DMS153 treated with DMSO at 0.1 percent for 48 hours (cell line): ENCODE measurements around the gene NDUFV2.
"Not testable (repeated sequence)": the region's sequence is repeated elsewhere in the genome, so short reads cannot be mapped to it uniquely, and the experiment has no call there.

ENCODE experiments used
- DNase-seq: peaks from one replicate; lab custom pipeline; 2025; ENCODE audit not compliant: unreplicated experiment; lab: John Stamatoyannopoulos, UW

The NDUFV2 gene

DNA sequence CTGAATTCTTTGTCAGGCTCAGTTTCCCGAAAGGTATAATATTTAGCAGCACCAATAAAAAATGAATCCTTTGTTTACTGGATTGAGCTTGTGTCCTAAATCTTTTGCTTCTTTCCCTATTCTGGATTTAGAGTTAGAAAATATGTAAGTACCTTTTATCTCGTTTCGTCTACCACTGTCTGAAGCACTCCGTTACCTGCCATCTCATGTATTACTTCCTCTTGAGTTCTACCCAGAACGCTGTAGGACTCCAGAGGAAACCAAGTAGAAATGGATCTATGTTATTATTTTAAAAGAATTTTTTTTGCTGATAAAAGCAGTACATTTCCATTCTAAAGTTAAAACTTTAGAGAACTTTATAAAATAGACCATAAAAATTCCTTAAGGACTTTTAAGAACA is 47.6 kb downstream of the NDUFV2 start:
- no peak for DNase-seq

DNA sequence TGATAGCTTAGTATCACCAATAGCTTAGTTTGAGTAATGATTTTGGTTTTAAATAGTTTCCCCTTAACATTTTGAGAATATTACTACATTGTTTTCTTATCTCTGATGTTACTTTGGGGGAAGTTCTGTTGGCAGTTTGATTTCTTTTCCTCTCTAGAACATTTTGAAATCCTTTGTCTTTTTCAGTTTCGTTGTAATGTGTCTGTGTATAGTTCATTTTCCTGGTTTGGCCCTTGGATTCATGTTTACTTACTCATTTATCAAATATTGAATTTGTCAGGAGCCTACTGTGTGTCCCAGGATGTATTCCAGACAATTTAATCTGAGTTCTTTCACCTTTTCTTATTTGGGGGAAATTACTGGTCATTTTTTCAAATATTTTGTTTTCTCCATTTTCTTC is 50.8 kb downstream of the NDUFV2 start:
- DNase-seq: no peak

- DNase-seq: no peak
Observed at GRCh38 chr18:9156604-9157249, 54.2 kb downstream of the NDUFV2 start.

- DNase-seq: no peak
Observed at GRCh38 chr18:9157806-9158205, 55.3 kb downstream of the NDUFV2 start.

DNA sequence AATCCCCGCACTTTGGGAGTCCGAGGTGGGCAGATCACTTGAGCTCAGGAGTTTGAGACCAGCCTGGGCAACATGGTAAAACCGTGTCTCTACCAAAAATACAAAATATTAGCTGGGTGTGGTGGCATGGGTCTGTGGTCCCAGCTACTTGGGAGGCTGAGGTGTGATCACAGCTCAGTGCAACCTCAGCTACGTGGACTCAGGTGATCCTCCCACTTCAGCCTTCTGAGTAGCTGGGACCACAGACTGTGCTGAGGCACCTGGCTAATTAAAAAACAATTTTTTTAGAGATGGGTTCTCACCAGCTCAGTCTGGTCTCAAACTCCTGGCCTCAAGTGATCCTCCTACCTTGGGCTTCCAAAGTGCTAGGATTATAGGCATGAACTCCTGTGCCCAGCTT is 57.5 kb downstream of the NDUFV2 start:
- no peak for DNase-seq

- DNase-seq: not testable (repeated sequence)
Observed at GRCh38 chr18:9162663-9163062, 60.2 kb downstream of the NDUFV2 start.

GRCh38 chr18:9164149-9164548 is 61.6 kb downstream of the NDUFV2 start:
- DNase-seq: not testable (repeated sequence)

GRCh38 chr18:9165883-9166282 is 63.4 kb downstream of the NDUFV2 start:
- DNase-seq: not testable (repeated sequence)

DNA sequence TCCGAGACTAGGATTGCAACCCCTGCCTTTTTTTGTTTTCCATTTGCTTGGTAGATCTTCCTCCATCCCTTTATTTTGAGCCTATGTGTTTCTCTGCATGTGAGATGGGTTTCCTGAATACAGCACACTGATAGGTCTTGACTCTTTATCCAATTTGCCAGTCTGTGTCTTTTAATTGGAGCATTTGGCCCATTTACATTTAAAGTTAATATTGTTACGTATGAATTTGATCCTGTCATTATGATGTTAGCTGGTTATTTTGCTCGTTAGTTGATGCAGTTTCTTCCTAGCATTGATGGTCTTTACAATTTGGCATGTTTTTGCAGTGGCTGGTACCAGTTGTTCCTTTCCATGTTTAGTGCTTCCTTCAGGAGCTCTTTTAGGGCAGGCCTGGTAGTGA is 67.0 kb downstream of the NDUFV2 start:
- not testable (repeated sequence) for DNase-seq

- not testable (repeated sequence) for DNase-seq
Observed at GRCh38 chr18:9171919-9172318, 69.4 kb downstream of the NDUFV2 start.

- DNase-seq: no peak
Observed at GRCh38 chr18:9172506-9173127, 70.1 kb downstream of the NDUFV2 start.

- no peak for DNase-seq
Observed at GRCh38 chr18:9173770-9174233, 71.3 kb downstream of the NDUFV2 start.

GRCh38 chr18:9174302-9174701 is 71.8 kb downstream of the NDUFV2 start:
- no peak for DNase-seq

- no peak for DNase-seq
Observed at GRCh38 chr18:9175115-9175514, 72.6 kb downstream of the NDUFV2 start.

GRCh38 chr18:9177031-9177430 is 74.5 kb downstream of the NDUFV2 start:
- DNase-seq: no peak

GRCh38 chr18:9177466-9177865 is 75.0 kb downstream of the NDUFV2 start:
- DNase-seq: no peak

GRCh38 chr18:9178557-9178956 is 76.1 kb downstream of the NDUFV2 start:
- no peak for DNase-seq

DNA sequence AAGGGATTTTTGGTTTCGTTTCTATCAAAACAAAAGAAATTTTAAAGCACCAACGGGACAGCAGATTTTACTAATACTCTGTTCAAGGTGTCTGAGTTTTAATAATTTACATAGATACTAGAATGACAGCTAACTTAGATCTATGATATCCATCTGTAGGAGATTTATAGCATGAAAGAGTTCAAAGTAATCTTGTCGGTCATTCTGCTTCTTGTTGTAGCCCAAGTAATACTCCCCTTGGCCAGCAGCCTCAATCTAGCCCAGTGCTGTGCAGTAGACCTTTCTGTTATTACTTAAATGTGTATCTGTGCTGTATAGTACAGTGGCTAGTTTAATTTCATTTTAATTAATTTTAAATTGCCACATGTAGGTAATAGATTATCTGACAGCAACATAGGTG is 78.8 kb downstream of the NDUFV2 start:
- no peak for DNase-seq

DNA sequence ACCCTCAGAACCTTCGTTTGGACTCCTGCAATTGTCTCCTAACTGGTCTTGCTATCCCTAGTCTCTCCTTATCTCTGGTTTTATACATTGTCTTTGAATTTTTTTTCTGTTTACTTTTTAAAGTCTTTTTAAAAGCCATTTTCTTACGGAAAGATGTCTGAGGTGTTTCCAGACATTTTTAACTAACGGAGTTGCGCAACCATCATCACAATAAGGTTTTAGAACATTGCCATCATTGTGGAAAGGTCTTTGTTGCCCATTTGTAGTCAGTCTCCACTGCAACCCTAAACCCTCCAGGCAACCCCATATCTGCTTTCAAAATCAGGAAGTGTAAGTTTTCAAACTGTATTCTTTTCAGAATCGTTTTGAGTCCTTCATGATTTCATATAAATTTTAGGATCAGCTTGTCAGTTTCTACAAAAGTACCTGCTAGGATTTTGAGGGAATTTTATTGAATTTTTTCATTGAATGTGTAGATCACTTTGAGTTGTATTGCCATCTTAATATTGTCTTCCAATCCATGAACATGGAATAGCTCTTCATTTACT is 80.4 kb downstream of the NDUFV2 start:
- no peak for DNase-seq
